ENCODE measurements around the gene RGS7.

GRCh38 chr1:241292973-241293372 is 64.0 kb downstream of the RGS7 start:
- TF ChIP-seq CTCF (IDR thresholded peaks at IDR 0.05 in 4 of 5, conservative IDR thresholded peaks at IDR 0.05 in 1 of 5): no peak
- no peak for TF ChIP-seq POLR2A (IDR thresholded peaks at IDR 0.05)
